ENCODE data around the gene KATNAL1. TPM values are rescaled to one million over a fixed set of nuclear protein-coding genes. Genes with fewer than 3 reads are reported as not detected.

KATNAL1 gene
- total RNA-seq, 4 donors from 2014 or later, result 4.4 to 9.8 (median 6.7) TPM

GRCh38 chr13:30186634-30187415 lies 120.5 kb downstream of the KATNAL1 start:
- Histone ChIP-seq H3K9me3 (no peaks in the 10 kb centered on the region), H3K27ac (no peak overlapping the region), H3K36me3 (no peaks in the 10 kb centered on the region), H3K27me3 (no peaks in the 10 kb centered on the region), H3K4me3 (no peak overlapping the region), H3K4me1 (no peaks in the 10 kb centered on the region)
- TF ChIP-seq POLR2A (IDR thresholded peaks at IDR 0.05) (no peak), POLR2AphosphoS5 (IDR thresholded peaks at IDR 0.05) (no peak), EP300 (IDR thresholded peaks at IDR 0.05; ENCODE audit: low read depth) (no peak), CTCF (IDR thresholded peaks at IDR 0.05) (no peak)
- DNase-seq, result no peak
- in situ Hi-C loops (cut with MboI; ENCODE audit: low pct_ligation_motif_present in 1 of 4, low pct_unique_long_range_greater_than_20kb in 1 of 4, low sequenced_read_pairs in 3 of 4) (no loop called here), intact Hi-C loops (cut with DNase I; ENCODE audit: low total_unique reads) (no loop called here)
- 25 to 63% methylated on average over 1 to 10 of the region's 10 CpGs for WGBS, 2 donors (ENCODE audit: low coverage in 1 of 2)

GRCh38 chr13:30181888-30182651 lies 125.3 kb downstream of the KATNAL1 start:
- DNase-seq, result no peak

GRCh38 chr13:30179597-30180276 lies 127.6 kb downstream of the KATNAL1 start:
- H3K27ac ChIP-seq, result no peak overlapping the region
- WGBS, 2 donors (ENCODE audit: low coverage in 1 of 2), result 77 to 100% methylated on average over 1 to 2 of the region's 2 CpGs
- intact Hi-C loops (cut with DNase I; ENCODE audit: low total_unique reads) (no loop called here), in situ Hi-C loops (cut with MboI; ENCODE audit: low pct_ligation_motif_present in 1 of 4, low pct_unique_long_range_greater_than_20kb in 1 of 4, low sequenced_read_pairs in 3 of 4) (no loop called here)
- DNase-seq, result no peak
- H3K4me3 ChIP-seq, result no peak overlapping the region
- no peaks in the 10 kb centered on the region for H3K27me3 ChIP-seq
- TF ChIP-seq EP300 (IDR thresholded peaks at IDR 0.05; ENCODE audit: low read depth), result no peak
- no peak for TF ChIP-seq CTCF (IDR thresholded peaks at IDR 0.05)
- no peak for TF ChIP-seq POLR2AphosphoS5 (IDR thresholded peaks at IDR 0.05)
- TF ChIP-seq POLR2A (IDR thresholded peaks at IDR 0.05), result no peak
- H3K4me1 ChIP-seq, result no peaks in the 10 kb centered on the region
- H3K9me3 ChIP-seq, result no peaks in the 10 kb centered on the region
- H3K36me3 ChIP-seq, result no peaks in the 10 kb centered on the region

More at GRCh38 chr13:30181888-30182651, 125.3 kb downstream of the KATNAL1 start:
- no peaks in the 10 kb centered on the region for H3K4me1 ChIP-seq
- no peaks in the 10 kb centered on the region for H3K27me3 ChIP-seq
- no peaks in the 10 kb centered on the region for H3K36me3 ChIP-seq
- H3K4me3 ChIP-seq, result no peak overlapping the region
- intact Hi-C loops (cut with DNase I; ENCODE audit: low total_unique reads), result no loop called here
- H3K9me3 ChIP-seq, result no peaks in the 10 kb centered on the region
- WGBS, 2 donors (ENCODE audit: low coverage in 1 of 2), result 83 to 94% methylated on average over 5 to 13 of the region's 13 CpGs
- H3K27ac ChIP-seq, result no peak overlapping the region
- TF ChIP-seq EP300 (IDR thresholded peaks at IDR 0.05; ENCODE audit: low read depth) (no peak), POLR2A (IDR thresholded peaks at IDR 0.05) (no peak), CTCF (IDR thresholded peaks at IDR 0.05) (no peak), POLR2AphosphoS5 (IDR thresholded peaks at IDR 0.05) (no peak)
- in situ Hi-C loops (cut with MboI; ENCODE audit: low pct_ligation_motif_present in 1 of 4, low pct_unique_long_range_greater_than_20kb in 1 of 4, low sequenced_read_pairs in 3 of 4), result no loop called here

GRCh38 chr13:30178976-30179375 lies 128.4 kb downstream of the KATNAL1 start:
- intact Hi-C loops (cut with DNase I; ENCODE audit: low total_unique reads), result no loop called here
- Histone ChIP-seq H3K4me1 (no peaks in the 10 kb centered on the region), H3K27ac (no peak overlapping the region), H3K9me3 (no peaks in the 10 kb centered on the region), H3K36me3 (no peaks in the 10 kb centered on the region), H3K4me3 (no peak overlapping the region), H3K27me3 (no peaks in the 10 kb centered on the region)
- DNase-seq, result no peak
- TF ChIP-seq EP300 (IDR thresholded peaks at IDR 0.05; ENCODE audit: low read depth), result no peak
- in situ Hi-C loops (cut with MboI; ENCODE audit: low pct_ligation_motif_present in 1 of 4, low pct_unique_long_range_greater_than_20kb in 1 of 4, low sequenced_read_pairs in 3 of 4), result no loop called here
- 94% methylated on average over 4 of the region's 5 CpGs; no CpG with 5 or more reads in 1 of the 2 donors for WGBS, 2 donors (ENCODE audit: low coverage in 1 of 2)

Measured in transverse colon (tissue), 4 donors.